Mesothelial cell of epicardium (in vitro differentiated cells): ENCODE results near the gene PXMP4. TPM values are rescaled to one million over a fixed set of nuclear protein-coding genes. Genes with fewer than 3 reads are reported as not detected.

Experiments
- DNase-seq, 2 experiments: peaks; one replicate each; pipeline ENCODE4 v3.0.0; 2021; ENCODE audit warnings: low spot score in 2 of 2; ENCODE audit not compliant: unreplicated experiment in 2 of 2
- H3K27ac Mint-ChIP-seq: 2 replicates; pipeline ENCODE4 v1.8.0; 2021; ENCODE audit warnings: mixed read lengths
- H3K27me3 Mint-ChIP-seq: 2 replicates; pipeline ENCODE4 v1.8.0; 2021; ENCODE audit warnings: low read depth, mixed read lengths
- H3K36me3 Mint-ChIP-seq: 2 replicates; pipeline ENCODE4 v1.8.0; 2021; ENCODE audit warnings: mixed read lengths
- H3K4me1 Mint-ChIP-seq: 2 replicates; pipeline ENCODE4 v1.8.0; 2021; ENCODE audit warnings: mixed read lengths
- H3K4me3 Mint-ChIP-seq: 2 replicates; pipeline ENCODE4 v1.8.0; 2021; ENCODE audit warnings: mild to moderate bottlenecking, moderate library complexity, mixed read lengths
- H3K9me3 Mint-ChIP-seq: 2 replicates; pipeline ENCODE4 v1.8.0; 2021; ENCODE audit warnings: mixed read lengths
- total RNA-seq: library from RNA; stranded (reverse); gene quantifications from 3 replicates; pipeline ENCODE4 v1.2.1, GENCODE V29; 2021
- TF ChIP-seq, protein P1 (sequence below): fragments of 200-600 bp; sonication (generic); IDR thresholded peaks from one replicate; pipeline ENCODE4 v1.5.0; 2021; ENCODE audit warnings: antibody characterized with exemption; ENCODE audit not compliant: unreplicated experiment

PXMP4 gene
- total RNA-seq, 1 donor from 2014 or later = 7.5 TPM

DNA sequence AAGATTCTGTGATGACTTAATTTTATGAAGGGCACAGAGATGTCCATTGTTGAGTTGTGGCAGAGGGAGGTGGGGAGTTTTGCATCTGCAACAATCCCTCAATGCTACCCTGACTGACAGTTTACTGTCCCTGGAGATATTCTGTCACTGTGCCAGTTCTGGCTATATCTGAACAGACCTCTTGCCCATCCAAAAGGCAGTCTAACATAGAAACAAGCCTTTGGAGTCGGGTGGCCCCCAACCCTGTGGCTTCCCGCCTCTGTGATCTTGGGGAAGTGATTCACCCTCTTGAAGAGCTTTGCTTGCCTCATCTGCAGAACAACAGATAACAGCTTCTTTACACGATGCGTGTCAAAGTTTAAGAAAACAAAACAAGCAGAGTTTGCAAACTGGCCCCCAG, 30.1 kb downstream of the PXMP4 start:
- DNase-seq = no peak
- H3K27me3 Mint-ChIP-seq = no peaks in the 10 kb centered on the region
- H3K27ac Mint-ChIP-seq = peak overlapping the region; percentile 47
- H3K4me1 Mint-ChIP-seq = peaks cover 31% of the 10 kb centered on the region
- H3K36me3 Mint-ChIP-seq = no peaks in the 10 kb centered on the region
- TF ChIP-seq, protein P1, sequence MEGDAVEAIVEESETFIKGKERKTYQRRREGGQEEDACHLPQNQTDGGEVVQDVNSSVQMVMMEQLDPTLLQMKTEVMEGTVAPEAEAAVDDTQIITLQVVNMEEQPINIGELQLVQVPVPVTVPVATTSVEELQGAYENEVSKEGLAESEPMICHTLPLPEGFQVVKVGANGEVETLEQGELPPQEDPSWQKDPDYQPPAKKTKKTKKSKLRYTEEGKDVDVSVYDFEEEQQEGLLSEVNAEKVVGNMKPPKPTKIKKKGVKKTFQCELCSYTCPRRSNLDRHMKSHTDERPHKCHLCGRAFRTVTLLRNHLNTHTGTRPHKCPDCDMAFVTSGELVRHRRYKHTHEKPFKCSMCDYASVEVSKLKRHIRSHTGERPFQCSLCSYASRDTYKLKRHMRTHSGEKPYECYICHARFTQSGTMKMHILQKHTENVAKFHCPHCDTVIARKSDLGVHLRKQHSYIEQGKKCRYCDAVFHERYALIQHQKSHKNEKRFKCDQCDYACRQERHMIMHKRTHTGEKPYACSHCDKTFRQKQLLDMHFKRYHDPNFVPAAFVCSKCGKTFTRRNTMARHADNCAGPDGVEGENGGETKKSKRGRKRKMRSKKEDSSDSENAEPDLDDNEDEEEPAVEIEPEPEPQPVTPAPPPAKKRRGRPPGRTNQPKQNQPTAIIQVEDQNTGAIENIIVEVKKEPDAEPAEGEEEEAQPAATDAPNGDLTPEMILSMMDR = no peak
- H3K4me3 Mint-ChIP-seq = no peak overlapping the region
- H3K9me3 Mint-ChIP-seq = no peaks in the 10 kb centered on the region

DNA sequence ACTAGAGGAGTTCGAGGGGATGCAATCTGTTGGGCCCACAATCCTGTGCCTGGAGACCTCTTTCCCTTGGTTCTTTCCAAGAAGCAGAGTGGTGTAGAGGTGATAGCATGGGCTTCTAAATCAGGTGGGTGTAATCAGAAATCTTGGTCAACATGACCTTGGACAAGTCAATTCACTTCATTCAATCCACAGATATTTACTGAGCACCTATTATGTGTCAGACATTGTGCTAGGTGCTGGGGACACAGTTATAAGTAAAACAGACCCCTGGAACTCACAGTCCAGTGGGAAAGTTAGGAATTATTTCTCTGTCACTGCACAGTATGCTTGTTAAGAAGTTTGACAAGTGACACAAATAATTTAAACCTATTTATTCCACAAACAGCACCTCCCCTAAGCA, 30.6 kb downstream of the PXMP4 start:
- peaks cover 34% of the 10 kb centered on the region for H3K4me1 Mint-ChIP-seq
- no peak for DNase-seq
- H3K4me3 Mint-ChIP-seq = no peak overlapping the region
- TF ChIP-seq, protein P1 = no peak
- no peaks in the 10 kb centered on the region for H3K36me3 Mint-ChIP-seq
- peak overlapping the region; percentile 95 for H3K27ac Mint-ChIP-seq
- no peaks in the 10 kb centered on the region for H3K27me3 Mint-ChIP-seq
- H3K9me3 Mint-ChIP-seq = no peaks in the 10 kb centered on the region

GRCh38 chr20:33688938-33689424, 31.1 kb downstream of the PXMP4 start:
- Mint-ChIP-seq H3K27me3 (no peaks in the 10 kb centered on the region), H3K4me3 (no peak overlapping the region), H3K9me3 (no peaks in the 10 kb centered on the region), H3K27ac (peak overlapping the region; percentile 95), H3K4me1 (peaks cover 30% of the 10 kb centered on the region), H3K36me3 (no peaks in the 10 kb centered on the region)
- TF ChIP-seq, protein P1 = no peak
- DNase-seq = no peak

- no peak for DNase-seq
- H3K27me3 Mint-ChIP-seq = no peaks in the 10 kb centered on the region
- H3K4me1 Mint-ChIP-seq = peaks cover 29% of the 10 kb centered on the region
- no peaks in the 10 kb centered on the region for H3K9me3 Mint-ChIP-seq
- peak overlapping the region; percentile 95 for H3K27ac Mint-ChIP-seq
- TF ChIP-seq, protein P1 = no peak
- H3K4me3 Mint-ChIP-seq = no peak overlapping the region
- no peaks in the 10 kb centered on the region for H3K36me3 Mint-ChIP-seq
Observed at GRCh38 chr20:33687993-33688937, 31.8 kb downstream of the PXMP4 start.

DNA sequence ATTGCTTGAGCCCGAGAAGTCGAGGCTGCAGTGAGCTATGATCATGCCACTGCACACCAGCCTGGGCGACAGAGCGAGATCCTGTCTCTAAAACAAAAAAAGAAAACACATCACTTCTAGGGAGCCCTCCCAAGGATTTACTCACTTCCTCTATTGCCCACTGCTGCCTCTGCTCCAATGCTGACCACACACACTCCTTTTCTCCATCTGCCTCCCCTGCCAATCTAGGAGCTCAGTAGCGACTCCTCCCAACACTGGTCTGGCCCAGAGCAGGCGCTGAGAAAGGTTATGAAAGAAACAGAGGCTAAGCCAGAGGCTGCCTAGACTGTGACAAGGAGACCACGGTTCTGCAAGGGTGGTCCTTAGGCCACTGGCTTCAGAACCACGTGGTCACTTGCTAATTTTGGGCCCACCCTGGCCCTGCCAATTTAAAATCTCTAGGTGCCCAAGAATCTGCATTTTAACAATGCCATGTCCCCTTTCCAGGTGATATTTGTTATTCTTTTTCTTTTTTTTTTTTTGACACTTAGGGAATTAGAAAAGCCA, 32.7 kb downstream of the PXMP4 start:
- no peak for DNase-seq
- TF ChIP-seq, protein P1 = no peak
- no peaks in the 10 kb centered on the region for H3K9me3 Mint-ChIP-seq
- peak overlapping the region; percentile 95 for H3K27ac Mint-ChIP-seq
- H3K36me3 Mint-ChIP-seq = no peaks in the 10 kb centered on the region
- H3K4me1 Mint-ChIP-seq = peaks cover 29% of the 10 kb centered on the region
- no peaks in the 10 kb centered on the region for H3K27me3 Mint-ChIP-seq
- no peak overlapping the region for H3K4me3 Mint-ChIP-seq
